HUES64 (cell line): ENCODE data around the gene LACTB. TPM values are rescaled to one million over a fixed set of nuclear protein-coding genes. Genes with fewer than 3 reads are reported as not detected.

ENCODE experiments used
- H3K27ac ChIP-seq: 2 replicates; pipeline ENCODE4 v1.7.0; 2013; ENCODE audit warnings: low read depth, low read length, inconsistent platforms
- H3K27me3 ChIP-seq: 2 replicates; pipeline ENCODE4 v1.6.1; 2013; ENCODE audit warnings: mild to moderate bottlenecking, low read length; ENCODE audit not compliant: insufficient read depth
- H3K36me3 ChIP-seq: 2 replicates; pipeline ENCODE4 v1.6.1; 2013; ENCODE audit warnings: mild to moderate bottlenecking, low read length; ENCODE audit not compliant: insufficient read depth
- H3K4me1 ChIP-seq: 2 replicates; pipeline ENCODE4 v1.6.1; 2013; ENCODE audit warnings: mild to moderate bottlenecking, low read length, moderate library complexity; ENCODE audit not compliant: insufficient read depth
- H3K4me3 ChIP-seq: 2 replicates; pipeline ENCODE4 v1.5.1; 2013; ENCODE audit warnings: mild to moderate bottlenecking, low read length, moderate library complexity
- H3K9ac ChIP-seq: 2 replicates; pipeline ENCODE4 v1.6.1; 2013; ENCODE audit warnings: mild to moderate bottlenecking, low read depth, low read length
- H3K9me3 ChIP-seq: 2 replicates; pipeline ENCODE4 v1.6.1; 2013; ENCODE audit warnings: low read depth, low read length; ENCODE audit not compliant: insufficient read depth
- WGBS: fragments of 150-250, 120-280 bp; methylation state at CpG from one replicate; pipeline ENCODE4 v1.1.7; 2013; ENCODE audit warnings: missing lambda C conversion rate; 5-methylcytosine and 5-hydroxymethylcytosine counted together
- polyA plus RNA-seq, 2 experiments: library from polyadenylated mRNA; stranded (reverse); fragments of 50-300 nt; gene quantifications; one replicate each; pipeline ENCODE4 v1.2.3, GENCODE V29; 2013

The LACTB gene
- 6.9 TPM for polyA plus RNA-seq (2013, experiment 1 of 2)
- 8.7 TPM for polyA plus RNA-seq (2013, experiment 2 of 2)

- Histone ChIP-seq H3K27me3 (no peaks in the 10 kb centered on the region), H3K4me1 (no peaks in the 10 kb centered on the region), H3K4me3 (peak within 1 kb of the TSS; percentile 71), H3K36me3 (no peaks in the 10 kb centered on the region), H3K27ac (no peak within 1 kb of the TSS; the same call in 1 of the 2 replicates), H3K9me3 (no peaks in the 10 kb centered on the region), H3K9ac (peak within 1 kb of the TSS; percentile 31; the same call in 1 of the 2 replicates)
- WGBS: 2% methylated on average over 39 of the region's 40 CpGs
Measured at GRCh38 chr15:63121382-63122001, at the start of gene LACTB. Gene LACTB (plus strand): TSS chr15:63121861. CDS start chr15:63121872, 11 bp downstream.

- no peak overlapping the region for H3K9ac ChIP-seq
- WGBS: 86% methylated on average over 3 of the region's 3 CpGs
- H3K4me1 ChIP-seq: peaks cover 32% of the 10 kb centered on the region
- H3K9me3 ChIP-seq: no peaks in the 10 kb centered on the region
- no peaks in the 10 kb centered on the region for H3K27me3 ChIP-seq
- H3K27ac ChIP-seq: no peak overlapping the region
- no peak overlapping the region for H3K4me3 ChIP-seq
- H3K36me3 ChIP-seq: peaks cover 52% of the 10 kb centered on the region
Measured at GRCh38 chr15:63072023-63072650, 49.5 kb upstream of the LACTB start.

- H3K9ac ChIP-seq: no peak overlapping the region
- 91% methylated on average over 9 of the region's 9 CpGs for WGBS
- 0 out of 2 replicates have a peak overlapping the region, but pooled peaks have one; percentile 1 for H3K27ac ChIP-seq
- no peaks in the 10 kb centered on the region for H3K9me3 ChIP-seq
- H3K4me1 ChIP-seq: peaks cover 39% of the 10 kb centered on the region
- H3K36me3 ChIP-seq: peaks cover 45% of the 10 kb centered on the region
- no peaks in the 10 kb centered on the region for H3K27me3 ChIP-seq
- no peak overlapping the region for H3K4me3 ChIP-seq
Measured at GRCh38 chr15:63072809-63073277, 48.8 kb upstream of the LACTB start.

GRCh38 chr15:63073497-63074172, 48.0 kb upstream of the LACTB start:
- H3K4me3 ChIP-seq: no peak overlapping the region
- no peaks in the 10 kb centered on the region for H3K9me3 ChIP-seq
- no peaks in the 10 kb centered on the region for H3K27me3 ChIP-seq
- WGBS: 85% methylated on average over 9 of the region's 9 CpGs
- H3K4me1 ChIP-seq: peaks cover 47% of the 10 kb centered on the region
- peaks cover 37% of the 10 kb centered on the region for H3K36me3 ChIP-seq
- no peak overlapping the region for H3K27ac ChIP-seq
- no peak overlapping the region for H3K9ac ChIP-seq

GRCh38 chr15:63075015-63075983, 46.4 kb upstream of the LACTB start:
- WGBS: 56% methylated on average over 17 of the region's 17 CpGs
- Histone ChIP-seq H3K4me1 (peaks cover 58% of the 10 kb centered on the region), H3K27me3 (no peaks in the 10 kb centered on the region), H3K36me3 (peaks cover 24% of the 10 kb centered on the region), H3K27ac (peak overlapping the region; percentile 91), H3K9me3 (no peaks in the 10 kb centered on the region), H3K9ac (peak overlapping the region; percentile 51), H3K4me3 (no peak overlapping the region)

- Histone ChIP-seq H3K36me3 (peaks cover 15% of the 10 kb centered on the region), H3K9ac (peak overlapping the region; percentile 51), H3K27me3 (no peaks in the 10 kb centered on the region), H3K9me3 (no peaks in the 10 kb centered on the region), H3K4me1 (peaks cover 65% of the 10 kb centered on the region), H3K4me3 (0 out of 2 replicates have a peak overlapping the region, but pooled peaks have one; percentile 1), H3K27ac (peak overlapping the region; percentile 91)
- 45% methylated on average over 12 of the region's 12 CpGs for WGBS
Measured at GRCh38 chr15:63075984-63076713, 45.5 kb upstream of the LACTB start.

GRCh38 chr15:63076714-63077046, 45.0 kb upstream of the LACTB start:
- Histone ChIP-seq H3K27ac (peak overlapping the region; percentile 91), H3K9ac (peak overlapping the region; percentile 51; the same call in 1 of the 2 replicates), H3K4me3 (peak overlapping the region; percentile 10; the same call in 1 of the 2 replicates), H3K4me1 (peaks cover 67% of the 10 kb centered on the region), H3K9me3 (no peaks in the 10 kb centered on the region), H3K36me3 (peaks cover 10% of the 10 kb centered on the region), H3K27me3 (no peaks in the 10 kb centered on the region)
- 16% methylated on average over 4 of the region's 4 CpGs for WGBS

- H3K27me3 ChIP-seq: no peaks in the 10 kb centered on the region
- peaks cover 80% of the 10 kb centered on the region for H3K4me1 ChIP-seq
- peak overlapping the region; percentile 91 for H3K27ac ChIP-seq
- H3K4me3 ChIP-seq: no peak overlapping the region
- H3K9me3 ChIP-seq: no peaks in the 10 kb centered on the region
- peak overlapping the region; percentile 51; the same call in 1 of the 2 replicates for H3K9ac ChIP-seq
- no peaks in the 10 kb centered on the region for H3K36me3 ChIP-seq
- WGBS: 24% methylated on average over 5 of the region's 6 CpGs
Measured at GRCh38 chr15:63077952-63078351, 43.7 kb upstream of the LACTB start.

- H3K9me3 ChIP-seq: no peaks in the 10 kb centered on the region
- H3K4me1 ChIP-seq: peaks cover 75% of the 10 kb centered on the region
- WGBS: 81% methylated on average over 13 of the region's 13 CpGs
- no peaks in the 10 kb centered on the region for H3K36me3 ChIP-seq
- H3K27me3 ChIP-seq: no peaks in the 10 kb centered on the region
- 0 out of 2 replicates have a peak overlapping the region, but pooled peaks have one; percentile 0 for H3K27ac ChIP-seq
- H3K4me3 ChIP-seq: no peak overlapping the region
- 0 out of 2 replicates have a peak overlapping the region, but pooled peaks have one; percentile 15 for H3K9ac ChIP-seq
Measured at GRCh38 chr15:63079947-63080626, 41.6 kb upstream of the LACTB start.
